Caki2 (cell line): ENCODE results near the gene LIPA. TPM values are rescaled to one million over a fixed set of nuclear protein-coding genes. Genes with fewer than 3 reads are reported as not detected.
"Not testable (repeated sequence)": the region's sequence is repeated elsewhere in the genome, so short reads cannot be mapped to it uniquely, and the experiment has no call there.

Experiments
- DNase-seq: peaks from one replicate; pipeline ENCODE4 v3.0.0-alpha.2; 2015; ENCODE audit warnings: low read depth
- in situ Hi-C: cut with HindIII; loops from 2 replicates; pipeline ENCODE4 v1.10.0; 2016; ENCODE audit warnings: low sequenced_read_pairs, low pct_unique_long_range_greater_than_20kb, mixed read lengths
- total RNA-seq: library from RNA; depleted of rRNA; stranded (reverse); fragments of >200 nt; shearing (Covaris generic); gene quantifications from 2 replicates; pipeline ENCODE4 v1.2.3, GENCODE V29; 2014; ENCODE audit warnings: low replicate concordance; rRNA removed

Gene LIPA
- total RNA-seq = 49.8 and 61.0 TPM in 2 replicates

DNA sequence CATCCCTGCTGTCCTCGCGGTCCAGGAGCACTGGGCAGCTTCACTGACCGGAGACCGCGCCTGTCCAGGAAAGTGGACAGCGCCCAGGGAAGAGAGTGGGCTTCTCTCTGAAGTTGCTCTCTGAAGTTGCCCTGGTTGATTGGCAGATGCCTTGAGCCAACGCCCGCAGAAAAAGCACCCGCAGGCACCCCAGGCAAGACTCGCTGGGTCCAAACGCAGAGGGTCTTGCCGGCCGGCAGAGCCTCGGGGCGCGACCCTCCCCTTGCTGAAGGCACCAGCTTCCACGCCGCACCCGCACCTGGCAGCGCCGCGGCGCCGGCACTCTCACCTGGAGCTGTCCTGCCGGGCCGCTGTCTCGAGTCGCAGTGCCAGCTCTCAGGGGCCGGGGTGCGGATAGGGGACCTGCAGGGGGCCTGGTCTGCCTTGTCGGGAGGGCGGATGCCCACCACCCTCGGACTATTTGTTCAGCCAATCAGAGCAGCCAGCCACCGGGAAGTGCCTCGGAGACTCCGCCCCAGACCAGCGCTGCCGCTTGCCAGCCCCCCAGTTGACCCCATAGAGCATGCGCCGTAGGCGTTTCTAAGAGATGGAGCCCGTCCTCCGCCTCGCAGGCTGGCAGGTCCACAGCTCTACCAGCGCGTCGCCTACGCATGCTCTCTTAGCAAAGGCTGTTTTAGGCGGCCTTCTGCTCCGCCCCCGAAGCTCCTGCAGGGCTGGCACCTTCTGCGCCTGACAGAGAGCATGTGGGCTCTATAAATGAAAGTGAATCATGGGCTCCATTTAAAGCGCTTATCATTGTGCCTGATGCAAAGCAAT lies at the start of gene LIPA:
TSS of gene LIPA (minus strand) at position 367 of the 816 bp plus-strand sequence. CDS start 4,127 bp downstream, outside the sequence.
- DNase-seq = peak; percentile 95

GRCh38 chr10:89301232-89301631 lies 49.7 kb upstream of the LIPA start:
- in situ Hi-C loops = no loop called here
- DNase-seq = peak; percentile 31

More for the DNA sequence above, at the start of gene LIPA:
- in situ Hi-C loops = no loop called here

GRCh38 chr10:89299031-89299430 lies 47.5 kb upstream of the LIPA start:
- in situ Hi-C loops = no loop called here
- no peak for DNase-seq

- in situ Hi-C loops = no loop called here
- DNase-seq = no peak
Observed at GRCh38 chr10:89297791-89298190, 46.2 kb upstream of the LIPA start.

DNA sequence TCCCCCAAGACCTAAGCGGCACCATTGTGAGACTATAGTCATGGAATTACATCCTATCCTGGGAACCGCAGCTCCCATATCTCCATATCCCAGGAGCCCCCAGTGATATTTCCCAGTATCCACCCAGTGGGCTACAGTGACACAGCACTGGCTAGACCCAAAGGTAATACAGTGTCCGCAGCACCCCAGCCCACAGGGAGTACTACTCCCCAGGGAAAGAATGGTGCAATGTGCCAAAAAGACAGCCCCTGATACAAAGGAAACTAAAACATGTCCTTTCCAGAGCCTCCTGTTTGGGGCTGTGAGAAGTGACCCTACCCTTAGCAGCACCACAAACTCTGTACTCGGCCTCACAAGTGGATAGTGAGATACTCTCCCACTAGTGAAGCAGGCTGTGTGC lies 45.8 kb upstream of the LIPA start:
- in situ Hi-C loops = no loop called here

DNA sequence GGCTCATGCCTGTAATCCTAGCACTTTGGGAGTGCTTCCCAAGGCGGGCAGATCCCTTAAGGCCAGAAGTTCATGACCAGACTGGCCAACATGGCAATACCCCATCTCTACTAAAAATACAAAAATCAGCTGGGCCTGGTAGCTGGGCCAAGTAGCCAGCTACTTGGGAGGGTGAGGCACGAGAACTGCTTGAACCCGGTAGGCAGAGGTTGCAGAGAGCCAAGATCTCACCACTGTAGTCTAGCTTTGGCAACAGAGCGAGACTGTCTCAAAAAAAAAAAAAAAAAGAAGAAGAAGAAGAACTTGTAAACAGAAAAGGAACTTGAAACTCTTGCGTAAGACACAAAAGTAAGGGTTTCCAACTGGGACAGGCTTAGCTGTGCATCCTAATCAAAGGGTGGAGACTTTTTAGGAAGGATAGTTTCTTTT lies 44.7 kb upstream of the LIPA start:
- no peak for DNase-seq
- in situ Hi-C loops = no loop called here

More for the DNA sequence above, 45.8 kb upstream of the LIPA start:
- no peak for DNase-seq

- in situ Hi-C loops = no loop called here
- DNase-seq = no peak
Observed at GRCh38 chr10:89295597-89295996, 44.0 kb upstream of the LIPA start.

DNA sequence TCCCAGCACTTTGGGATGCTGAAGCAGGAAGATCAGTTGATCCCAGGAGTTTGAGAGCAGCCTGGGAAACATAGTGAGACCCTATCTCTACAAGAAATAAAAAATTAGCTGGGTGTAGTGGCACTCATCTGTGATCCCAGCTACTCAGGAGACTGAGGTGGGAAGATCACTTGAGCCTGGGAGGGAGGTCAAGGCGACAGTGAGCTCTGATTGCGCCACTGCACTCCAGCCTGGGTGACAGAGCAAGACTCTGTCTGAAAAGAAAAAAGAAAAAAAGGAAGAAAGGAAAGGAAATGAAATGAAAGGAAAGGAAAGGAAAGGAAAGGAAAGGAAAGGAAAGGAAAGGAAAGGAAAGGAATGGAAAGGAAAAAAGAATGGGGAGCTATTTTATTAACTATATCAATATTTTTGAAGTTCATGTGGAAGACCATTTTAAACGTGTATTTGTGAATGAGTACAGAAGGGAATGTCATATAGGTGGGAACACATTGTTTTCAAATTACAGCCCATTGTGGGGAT lies 43.2 kb upstream of the LIPA start:
- DNase-seq = no peak
- in situ Hi-C loops = no loop called here

DNA sequence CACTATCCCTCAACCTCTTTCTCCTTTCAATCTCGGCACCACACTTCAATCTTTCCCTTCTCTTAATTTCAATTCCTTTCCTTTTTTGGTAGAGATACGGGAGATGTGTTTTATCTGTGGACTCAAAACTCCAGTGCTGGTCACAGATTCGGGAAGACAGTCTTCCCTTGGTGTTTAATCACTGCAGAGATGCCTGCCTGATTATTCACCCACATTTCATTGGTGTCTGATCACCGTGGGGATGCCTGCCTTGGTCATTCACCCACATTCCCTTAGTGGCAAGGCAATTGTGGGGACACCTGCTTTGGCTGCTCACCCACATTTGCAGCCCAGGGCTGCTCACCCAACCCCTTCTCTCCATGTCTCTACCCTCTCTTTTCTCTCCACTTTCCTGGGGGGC lies 33.7 kb upstream of the LIPA start:
- in situ Hi-C loops, DNase-seq: not testable (repeated sequence)

DNA sequence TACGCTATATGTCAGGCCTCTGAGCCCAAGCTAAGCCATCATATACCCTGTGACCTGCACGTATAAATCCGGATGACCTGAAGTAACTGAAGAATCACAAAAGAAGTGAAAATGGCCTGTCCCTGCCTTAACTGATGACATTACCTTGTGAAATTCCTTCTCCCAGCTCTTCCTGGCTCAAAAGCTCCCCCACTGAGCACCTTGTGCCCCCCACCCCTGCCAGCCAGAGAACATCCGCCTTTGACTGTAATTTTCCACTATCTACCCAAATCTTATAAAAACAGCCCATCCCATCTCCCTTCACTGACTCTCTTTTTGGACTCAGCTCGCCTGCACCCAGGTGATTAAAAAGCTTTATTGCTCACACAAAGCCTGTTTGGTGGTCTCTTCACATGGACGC lies 33.1 kb upstream of the LIPA start:
- in situ Hi-C loops, DNase-seq: not testable (repeated sequence)

GRCh38 chr10:89283936-89284475 lies 32.4 kb upstream of the LIPA start:
- DNase-seq = peak; percentile 84
- in situ Hi-C loops = no loop called here

DNA sequence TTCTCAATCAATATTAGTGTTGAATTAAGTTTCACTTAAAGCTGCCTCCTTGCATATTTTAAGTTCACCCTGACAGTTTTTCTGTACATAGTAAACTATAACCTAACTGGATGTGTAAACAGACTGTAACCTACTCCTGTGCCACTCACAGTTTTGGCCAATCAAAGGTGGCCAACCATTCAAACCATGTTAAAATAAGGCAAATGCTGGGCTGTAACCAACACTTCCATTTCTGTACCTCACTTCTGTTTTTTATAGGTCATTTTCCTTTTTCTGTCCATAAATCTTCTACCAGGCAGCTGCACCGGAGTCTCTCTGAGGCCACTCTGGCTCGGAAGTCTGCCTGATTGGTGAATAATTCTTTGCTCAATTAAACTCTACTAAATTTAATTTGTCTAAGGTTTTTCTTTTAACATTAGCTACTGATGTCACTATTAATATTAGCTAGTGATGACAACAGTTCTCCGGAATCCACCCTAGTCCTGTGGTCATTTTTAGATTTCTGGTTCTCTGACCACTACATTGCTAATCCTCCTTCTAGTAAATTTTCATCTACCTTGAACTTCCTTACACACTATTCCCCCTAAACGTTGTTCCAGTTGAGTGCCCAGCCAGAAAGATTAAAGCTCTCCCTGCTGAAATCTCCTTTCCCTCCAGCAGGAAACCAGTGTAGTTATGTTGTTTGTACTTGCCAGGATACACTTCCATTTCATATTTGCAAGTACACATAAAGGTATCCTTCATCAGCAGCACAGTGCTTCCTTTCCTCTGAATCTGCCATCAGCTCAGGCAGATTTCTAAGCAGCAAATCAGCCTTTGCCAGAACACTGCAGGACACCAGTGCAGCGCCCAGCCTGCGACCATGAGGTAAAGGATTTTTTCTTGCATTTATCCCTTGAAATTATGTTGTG lies 31.7 kb upstream of the LIPA start:
- peak; percentile 88 for DNase-seq
- in situ Hi-C loops = no loop called here

DNA sequence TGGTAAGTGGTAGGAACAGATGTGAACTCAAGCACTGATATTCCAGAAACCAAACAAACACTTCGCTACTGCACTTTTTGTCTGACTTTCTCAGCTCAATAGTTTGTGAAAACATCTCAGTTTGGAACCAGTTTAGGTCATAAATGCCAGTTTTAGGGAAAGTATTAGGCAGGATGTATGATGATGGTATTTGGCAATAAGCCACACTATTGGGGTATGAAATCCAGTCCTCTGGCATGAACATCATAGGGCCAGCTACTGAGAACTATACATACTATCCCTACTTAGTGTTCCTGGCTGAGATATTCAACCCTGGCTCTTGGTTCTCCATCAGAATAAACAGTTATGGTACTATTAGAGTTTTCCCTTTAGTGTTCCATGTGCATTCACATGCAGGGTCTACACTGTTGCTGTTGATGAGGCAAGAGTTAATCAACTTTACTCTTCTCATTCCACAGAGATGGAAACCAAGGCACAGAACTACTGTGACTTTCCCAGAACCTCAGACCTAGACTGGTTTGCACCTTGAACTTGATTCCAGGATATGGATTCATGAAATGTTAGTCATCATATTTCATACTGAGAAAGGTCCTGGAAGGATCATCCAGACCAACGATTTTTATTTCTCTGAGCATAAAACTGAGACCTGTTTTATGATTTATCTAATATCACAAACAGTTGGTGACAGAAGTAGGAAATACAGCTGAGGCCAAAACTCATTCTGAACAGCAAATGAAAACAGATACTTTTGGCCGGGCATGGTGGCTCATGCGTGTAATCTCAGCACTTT lies 30.2 kb upstream of the LIPA start:
- DNase-seq = no peak
- in situ Hi-C loops = no loop called here

DNA sequence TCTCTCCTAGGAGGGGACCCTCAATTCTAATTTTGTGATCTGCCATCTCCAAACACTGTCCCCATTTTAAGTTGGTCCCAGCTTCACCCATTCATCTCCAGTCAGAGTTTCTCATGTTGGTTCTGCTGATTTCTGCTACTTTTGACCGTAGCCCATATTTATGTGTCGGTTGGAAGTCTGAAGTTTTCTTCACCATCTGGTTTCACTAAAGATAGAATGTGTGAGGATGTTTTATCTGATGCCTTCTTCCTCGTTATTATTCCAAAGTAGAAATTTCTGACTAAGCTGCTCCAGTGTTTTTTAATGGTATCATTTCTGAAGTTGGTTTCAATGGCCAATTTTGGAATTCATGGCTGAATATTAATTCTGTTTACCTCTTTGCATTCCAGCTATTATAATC lies 28.9 kb upstream of the LIPA start:
- in situ Hi-C loops = no loop called here
- DNase-seq = no peak

GRCh38 chr10:89279421-89279869 lies 27.9 kb upstream of the LIPA start:
- in situ Hi-C loops = no loop called here
- peak; percentile 63 for DNase-seq

- in situ Hi-C loops = no loop called here
- peak; percentile 27 for DNase-seq
Observed at GRCh38 chr10:89278900-89279392, 27.4 kb upstream of the LIPA start.

- in situ Hi-C loops = no loop called here
- DNase-seq = peak; percentile 94
Observed at GRCh38 chr10:89278034-89278535, 26.5 kb upstream of the LIPA start.
